ENCODE measurements around the gene TEAD1.

Gene TEAD1

GRCh38 chr11:12818333-12819015 is 144.3 kb downstream of the TEAD1 start:
- no peaks in the 10 kb centered on the region for H3K9me3 ChIP-seq (ENCODE audit: control insufficient read depth, low read length)
- H3K36me3 ChIP-seq (ENCODE audit: control insufficient read depth, insufficient read depth, low read length): no peaks in the 10 kb centered on the region
- H3K4me1 ChIP-seq (ENCODE audit: control insufficient read depth, insufficient read depth, low read length): peaks cover 22% of the 10 kb centered on the region
- H3K9ac ChIP-seq (ENCODE audit: low read length): no peak overlapping the region
- H3K27me3 ChIP-seq (ENCODE audit: control insufficient read depth, insufficient read depth, low read length): no peaks in the 10 kb centered on the region
- no peak overlapping the region for H3K4me3 ChIP-seq (ENCODE audit: low read length)

DNA sequence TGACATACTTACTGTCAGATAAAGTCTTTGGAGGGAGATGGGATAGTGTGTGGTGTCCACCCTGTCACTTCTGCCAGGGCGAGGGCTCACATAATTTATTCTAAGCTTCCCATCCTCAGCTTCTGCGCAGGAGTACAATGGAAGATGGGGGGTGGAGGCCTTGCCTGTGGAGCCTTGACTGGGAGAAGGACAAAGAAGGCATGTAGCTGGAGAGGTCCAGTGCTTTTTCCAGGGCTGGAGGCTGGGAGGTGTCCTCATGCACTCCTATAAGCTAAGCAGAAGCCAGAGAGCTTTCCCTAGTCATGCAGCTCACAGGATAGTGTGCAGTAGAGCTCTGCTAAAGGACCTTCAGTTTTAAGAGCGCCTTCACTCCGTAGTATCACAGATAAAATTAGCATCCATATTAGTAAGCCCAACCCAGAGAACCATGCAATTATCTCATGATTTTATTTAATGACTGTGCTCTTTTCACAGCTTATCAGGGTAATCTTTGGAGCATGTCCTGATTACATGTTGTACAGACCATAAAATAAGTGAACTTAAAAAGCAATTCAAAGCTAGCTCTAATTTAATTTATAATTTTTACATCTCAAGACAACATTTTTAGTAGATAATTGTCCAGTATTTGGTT is 148.3 kb downstream of the TEAD1 start:
- Histone ChIP-seq H3K36me3 (ENCODE audit: control insufficient read depth, insufficient read depth, low read length) (no peaks in the 10 kb centered on the region), H3K9ac (ENCODE audit: low read length) (no peak overlapping the region), H3K27me3 (ENCODE audit: control insufficient read depth, insufficient read depth, low read length) (no peaks in the 10 kb centered on the region), H3K9me3 (ENCODE audit: control insufficient read depth, low read length) (no peaks in the 10 kb centered on the region), H3K4me3 (ENCODE audit: low read length) (no peak overlapping the region), H3K4me1 (ENCODE audit: control insufficient read depth, insufficient read depth, low read length) (peaks cover 15% of the 10 kb centered on the region)

DNA sequence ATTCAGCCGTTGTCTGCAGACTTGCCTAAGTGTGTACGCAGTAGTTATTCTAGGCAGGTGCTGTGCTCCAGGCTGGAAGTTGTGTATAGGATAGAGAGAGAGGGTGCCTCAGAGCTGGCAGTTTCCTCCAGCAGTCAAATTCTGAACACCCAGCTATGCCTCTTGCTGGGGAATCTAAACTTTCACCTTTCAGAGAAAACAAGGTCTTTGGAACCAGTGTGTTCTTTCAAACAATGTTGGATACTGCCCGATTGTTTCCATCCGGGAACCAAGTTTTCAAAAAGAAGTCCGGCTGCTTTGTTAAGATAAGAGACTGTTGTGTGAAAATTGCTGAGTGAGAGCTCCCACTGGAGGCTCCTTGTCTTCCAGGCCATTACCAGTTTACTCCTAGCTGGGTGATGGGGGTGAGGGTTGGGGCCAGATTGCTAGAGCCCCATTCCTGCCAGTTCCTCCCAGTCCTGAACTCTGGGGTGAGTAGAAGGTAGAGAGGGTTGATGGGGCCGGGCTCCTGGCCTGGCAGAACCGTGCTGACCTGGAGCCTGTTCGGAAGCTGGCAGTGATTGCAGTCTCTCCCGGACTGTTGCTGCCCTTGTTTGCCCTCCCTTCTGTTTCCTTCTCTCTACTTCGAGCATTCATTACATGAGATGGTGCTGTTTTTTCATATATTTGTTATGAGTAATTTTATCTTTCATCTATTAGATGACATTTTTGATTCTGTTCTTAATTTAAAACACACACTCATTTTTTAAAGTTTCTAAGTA is 150.2 kb downstream of the TEAD1 start:
- no peak overlapping the region for H3K4me3 ChIP-seq (ENCODE audit: low read length)

GRCh38 chr11:12826441-12826840 is 152.2 kb downstream of the TEAD1 start:
- no peaks in the 10 kb centered on the region for H3K27me3 ChIP-seq (ENCODE audit: control insufficient read depth, insufficient read depth, low read length)
- H3K9me3 ChIP-seq (ENCODE audit: control insufficient read depth, low read length): no peaks in the 10 kb centered on the region
- no peak overlapping the region for H3K4me3 ChIP-seq (ENCODE audit: low read length)
- peaks cover 27% of the 10 kb centered on the region for H3K4me1 ChIP-seq (ENCODE audit: control insufficient read depth, insufficient read depth, low read length)
- no peaks in the 10 kb centered on the region for H3K36me3 ChIP-seq (ENCODE audit: control insufficient read depth, insufficient read depth, low read length)
- no peak overlapping the region for H3K9ac ChIP-seq (ENCODE audit: low read length)

More for the DNA sequence above, 150.2 kb downstream of the TEAD1 start:
- Histone ChIP-seq H3K9ac (ENCODE audit: low read length) (peak overlapping the region; percentile 13), H3K4me1 (ENCODE audit: control insufficient read depth, insufficient read depth, low read length) (peaks cover 25% of the 10 kb centered on the region), H3K27me3 (ENCODE audit: control insufficient read depth, insufficient read depth, low read length) (no peaks in the 10 kb centered on the region), H3K9me3 (ENCODE audit: control insufficient read depth, low read length) (no peaks in the 10 kb centered on the region), H3K36me3 (ENCODE audit: control insufficient read depth, insufficient read depth, low read length) (no peaks in the 10 kb centered on the region)

DNA sequence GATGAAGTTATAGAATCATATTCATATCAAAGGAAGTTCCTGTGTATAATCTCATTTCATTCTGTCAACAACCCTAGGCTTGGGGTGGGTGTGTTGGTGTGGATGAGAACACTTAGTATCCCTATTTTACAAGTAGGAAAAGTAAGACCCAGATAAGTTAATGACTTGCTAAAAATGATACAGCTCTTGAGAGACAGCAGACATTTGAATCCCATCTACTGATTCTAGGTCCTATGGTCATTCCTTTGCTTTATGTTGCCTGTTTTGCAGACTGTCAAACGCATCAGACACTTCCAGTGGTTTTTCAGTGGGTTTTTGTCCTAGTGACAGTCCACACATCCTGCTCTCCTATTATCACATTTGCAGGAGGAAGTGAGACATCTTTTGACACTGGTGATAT is 153.1 kb downstream of the TEAD1 start:
- Histone ChIP-seq H3K4me3 (ENCODE audit: low read length) (peak overlapping the region; percentile 2), H3K4me1 (ENCODE audit: control insufficient read depth, insufficient read depth, low read length) (peaks cover 27% of the 10 kb centered on the region), H3K9ac (ENCODE audit: low read length) (peak overlapping the region; percentile 36)

GRCh38 chr11:12827929-12828812 is 153.9 kb downstream of the TEAD1 start:
- Histone ChIP-seq H3K36me3 (ENCODE audit: control insufficient read depth, insufficient read depth, low read length) (no peaks in the 10 kb centered on the region), H3K27me3 (ENCODE audit: control insufficient read depth, insufficient read depth, low read length) (no peaks in the 10 kb centered on the region), H3K4me3 (ENCODE audit: low read length) (peak overlapping the region; percentile 2), H3K4me1 (ENCODE audit: control insufficient read depth, insufficient read depth, low read length) (peaks cover 27% of the 10 kb centered on the region), H3K9ac (ENCODE audit: low read length) (peak overlapping the region; percentile 36), H3K9me3 (ENCODE audit: control insufficient read depth, low read length) (no peaks in the 10 kb centered on the region)

More for the DNA sequence above, 153.1 kb downstream of the TEAD1 start:
- H3K36me3 ChIP-seq (ENCODE audit: control insufficient read depth, insufficient read depth, low read length): no peaks in the 10 kb centered on the region
- no peaks in the 10 kb centered on the region for H3K9me3 ChIP-seq (ENCODE audit: control insufficient read depth, low read length)
- H3K27me3 ChIP-seq (ENCODE audit: control insufficient read depth, insufficient read depth, low read length): no peaks in the 10 kb centered on the region

- no peaks in the 10 kb centered on the region for H3K27me3 ChIP-seq (ENCODE audit: control insufficient read depth, insufficient read depth, low read length)
- no peak overlapping the region for H3K9ac ChIP-seq (ENCODE audit: low read length)
- peaks cover 30% of the 10 kb centered on the region for H3K4me1 ChIP-seq (ENCODE audit: control insufficient read depth, insufficient read depth, low read length)
- no peak overlapping the region for H3K4me3 ChIP-seq (ENCODE audit: low read length)
- no peaks in the 10 kb centered on the region for H3K9me3 ChIP-seq (ENCODE audit: control insufficient read depth, low read length)
- no peaks in the 10 kb centered on the region for H3K36me3 ChIP-seq (ENCODE audit: control insufficient read depth, insufficient read depth, low read length)
Observed at GRCh38 chr11:12829131-12829530, 154.9 kb downstream of the TEAD1 start.

DNA sequence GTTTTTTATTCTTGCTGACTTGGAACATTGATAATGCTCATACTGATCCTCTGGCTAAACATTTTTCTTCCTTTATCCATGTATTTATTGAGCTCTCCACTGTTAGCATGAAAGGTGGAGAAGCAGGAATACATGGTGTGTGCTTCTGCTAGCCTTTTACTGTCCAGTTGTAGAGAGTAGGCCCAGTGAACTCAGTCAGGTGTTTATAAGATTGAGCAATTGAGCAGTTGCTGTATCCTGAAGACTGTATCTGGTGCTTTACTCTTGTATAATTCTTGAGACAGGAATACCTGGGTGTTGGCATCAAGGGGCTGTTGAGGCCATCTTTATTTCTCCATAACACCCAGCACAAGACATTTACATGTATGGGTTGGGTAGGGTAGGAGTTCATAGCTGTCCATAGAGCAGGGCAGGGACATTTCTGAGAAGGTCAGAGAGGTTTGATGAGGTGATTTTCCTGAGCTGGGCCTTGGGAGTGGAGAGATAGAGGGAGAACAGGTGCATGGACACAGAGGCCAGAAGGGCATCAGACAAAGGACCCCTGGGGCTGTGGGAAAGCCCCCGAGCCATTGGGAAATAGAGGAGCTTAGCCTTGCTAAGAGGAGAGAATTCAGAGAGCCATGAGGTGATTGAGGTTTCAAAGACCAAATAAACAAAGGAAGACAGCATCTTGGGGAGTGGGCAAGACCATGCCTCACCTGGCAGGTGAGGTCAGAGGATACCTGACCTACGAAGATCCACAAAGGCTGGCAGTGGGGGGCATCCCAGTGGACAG is 155.5 kb downstream of the TEAD1 start:
- H3K4me1 ChIP-seq (ENCODE audit: control insufficient read depth, insufficient read depth, low read length): peaks cover 30% of the 10 kb centered on the region
- no peaks in the 10 kb centered on the region for H3K27me3 ChIP-seq (ENCODE audit: control insufficient read depth, insufficient read depth, low read length)
- no peaks in the 10 kb centered on the region for H3K36me3 ChIP-seq (ENCODE audit: control insufficient read depth, insufficient read depth, low read length)
- no peak overlapping the region for H3K9ac ChIP-seq (ENCODE audit: low read length)
- no peak overlapping the region for H3K4me3 ChIP-seq (ENCODE audit: low read length)
- H3K9me3 ChIP-seq (ENCODE audit: control insufficient read depth, low read length): no peaks in the 10 kb centered on the region

GRCh38 chr11:12831471-12832202 is 157.4 kb downstream of the TEAD1 start:
- Histone ChIP-seq H3K27me3 (ENCODE audit: control insufficient read depth, insufficient read depth, low read length) (no peaks in the 10 kb centered on the region), H3K4me3 (ENCODE audit: low read length) (no peak overlapping the region), H3K9me3 (ENCODE audit: control insufficient read depth, low read length) (no peaks in the 10 kb centered on the region), H3K36me3 (ENCODE audit: control insufficient read depth, insufficient read depth, low read length) (no peaks in the 10 kb centered on the region), H3K4me1 (ENCODE audit: control insufficient read depth, insufficient read depth, low read length) (peaks cover 30% of the 10 kb centered on the region), H3K9ac (ENCODE audit: low read length) (no peak overlapping the region)

DNA sequence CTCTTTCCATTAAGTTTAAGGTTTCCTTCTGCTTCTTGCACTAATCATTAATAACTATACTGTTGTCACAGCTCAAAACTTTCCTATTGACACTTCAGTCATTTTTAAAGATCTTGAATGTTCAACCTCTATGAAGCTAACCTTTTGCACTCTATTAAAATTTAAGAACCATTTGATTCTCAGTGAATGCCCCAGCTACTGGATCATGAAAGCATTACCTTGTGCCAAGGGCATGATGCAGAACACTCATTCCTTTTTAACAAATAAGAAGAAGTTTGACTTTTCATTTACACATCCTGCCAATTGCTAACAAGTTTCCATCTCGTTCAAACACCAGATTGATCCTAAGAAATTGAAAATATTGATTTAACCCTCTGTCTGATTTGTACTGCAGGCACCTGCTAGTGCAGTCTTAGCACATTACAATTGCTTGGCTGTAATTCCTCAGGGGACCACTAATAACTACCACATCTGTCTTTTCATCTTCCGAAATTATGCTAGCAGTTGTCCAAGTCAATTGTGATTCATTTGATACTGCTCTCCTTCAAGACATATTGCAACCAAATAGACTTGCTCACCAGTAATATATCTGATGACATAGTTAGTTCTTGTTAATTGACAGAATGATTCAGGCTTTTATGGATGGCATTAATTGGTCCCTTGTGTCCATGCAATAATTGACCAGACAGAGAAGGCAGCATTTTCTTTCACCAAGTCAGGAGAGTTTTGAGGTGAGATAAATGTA is 158.4 kb downstream of the TEAD1 start:
- H3K4me1 ChIP-seq (ENCODE audit: control insufficient read depth, insufficient read depth, low read length): peaks cover 20% of the 10 kb centered on the region
- no peaks in the 10 kb centered on the region for H3K27me3 ChIP-seq (ENCODE audit: control insufficient read depth, insufficient read depth, low read length)
- H3K4me3 ChIP-seq (ENCODE audit: low read length): no peak overlapping the region
- H3K9me3 ChIP-seq (ENCODE audit: control insufficient read depth, low read length): no peaks in the 10 kb centered on the region
- no peak overlapping the region for H3K9ac ChIP-seq (ENCODE audit: low read length)
- H3K36me3 ChIP-seq (ENCODE audit: control insufficient read depth, insufficient read depth, low read length): no peaks in the 10 kb centered on the region

Data from mucosa of stomach (tissue), 1 donor.